PC-9 (cell line): ENCODE results near the gene NFS1. TPM values are rescaled to one million over a fixed set of nuclear protein-coding genes. Genes with fewer than 3 reads are reported as not detected.
A peak's percentile ranks its signal among the peaks of the same experiment; 100 is the strongest.

ENCODE experiments used
- BruUV-seq: library from RNA; stranded (reverse); fragments of 400-500 nt; replicated peaks from 2 replicates; lab custom pipeline; 2021; lab: Mats Ljungman, UMichigan
- CTCF ChIA-PET: fragments of 300-600 bp; sonication (Branson Sonifier 250); formaldehyde crosslinking; loops from one replicate; lab custom pipeline; 2022; ENCODE audit warnings: antibody characterized with exemption; lab: Charles Lee
- POLR2A ChIA-PET: fragments of 300-600 bp; sonication (Branson Sonifier 250); formaldehyde crosslinking; loops from one replicate; lab custom pipeline; 2022; ENCODE audit warnings: antibody characterized with exemption; ENCODE audit not compliant: unreplicated experiment; lab: Charles Lee
- DNase-seq, 2 experiments: peaks; one replicate each; pipeline versions ENCODE4 v3.0.0 to v3.0.0-alpha.2; 2015 to 2022; ENCODE audit warnings: mixed read lengths in 1 of 2
- H2AFZ ChIP-seq: fragments of 200-600 bp; sonication (generic); 2 replicates; pipeline ENCODE4 v1.8.1; 2017; ENCODE audit warnings: antibody characterized with exemption
- H3F3A ChIP-seq: fragments of 200-600 bp; sonication (generic); 2 replicates; pipeline ENCODE4 v1.8.1; 2017; ENCODE audit warnings: antibody characterized with exemption, mild to moderate bottlenecking, low read depth; ENCODE audit not compliant: insufficient read depth
- H3K27ac ChIP-seq: fragments of 200-600 bp; sonication (generic); 2 replicates; pipeline ENCODE4 v1.6.1; 2016; ENCODE audit warnings: mixed run types
- H3K27me3 ChIP-seq: fragments of 200-600 bp; sonication (generic); 2 replicates; pipeline ENCODE4 v1.6.1; 2016; ENCODE audit warnings: low read depth, mixed run types; ENCODE audit not compliant: insufficient read depth
- H3K36me3 ChIP-seq: fragments of 200-600 bp; sonication (generic); 2 replicates; pipeline ENCODE4 v1.6.1; 2016; ENCODE audit warnings: low read depth, mixed run types
- H3K4me1 ChIP-seq: fragments of 200-600 bp; sonication (generic); replicated peaks from 2 replicates; pipeline ENCODE4 v1.6.1; 2016; ENCODE audit warnings: mixed run types; ENCODE audit not compliant: insufficient read depth
- H3K4me2 ChIP-seq: fragments of 200-600 bp; sonication (generic); 2 replicates; pipeline ENCODE4 v1.6.1; 2017; ENCODE audit warnings: mixed run types
- H3K4me3 ChIP-seq: fragments of 200-600 bp; sonication (generic); 2 replicates; pipeline ENCODE4 v1.6.1; 2016; ENCODE audit warnings: mixed run types
- H3K79me2 ChIP-seq: fragments of 200-600 bp; sonication (generic); 2 replicates; pipeline ENCODE4 v1.6.1; 2017; ENCODE audit warnings: low read depth, mixed run types
- H3K9me2 ChIP-seq: fragments of 200-600 bp; sonication (generic); 2 replicates; pipeline ENCODE4 v1.8.1; 2017; ENCODE audit warnings: mild to moderate bottlenecking; ENCODE audit not compliant: insufficient read depth
- H3K9me3 ChIP-seq: fragments of 200-600 bp; sonication (generic); 2 replicates; pipeline ENCODE4 v1.8.1; 2016; ENCODE audit warnings: low read depth; ENCODE audit not compliant: insufficient read depth
- H4K20me1 ChIP-seq: fragments of 200-600 bp; sonication (generic); 2 replicates; pipeline ENCODE4 v1.8.1; 2017; ENCODE audit not compliant: insufficient read depth
- CTCF ChIP-seq: fragments of 200-600 bp; sonication (generic); conservative IDR thresholded peaks from 2 replicates; pipeline ENCODE4 v1.6.1; 2017; ENCODE audit warnings: mixed run types, antibody characterized with exemption, mild to moderate bottlenecking, moderate library complexity
- EZH2 ChIP-seq: fragments of 200-600 bp; sonication (generic); IDR thresholded peaks from 2 replicates; pipeline ENCODE4 v1.8.0; 2017; ENCODE audit warnings: antibody characterized with exemption, low read depth
- intact Hi-C: fragments of 100-400 bp; cut with micrococcal nuclease; formaldehyde crosslinking; loops from one replicate; pipeline ENCODE4 v1.10.0; 2022; ENCODE audit not compliant: unreplicated experiment
- total RNA-seq: library from RNA; stranded (reverse); gene quantifications from 2 replicates; pipeline ENCODE4 v1.2.3, GENCODE V29; 2021

NFS1 gene
- total RNA-seq, 1 experiment from 2014 or later, result 65.0 TPM

GRCh38 chr20:35660122-35660937 is 38.8 kb downstream of the NFS1 start:
- BruUV-seq, result no TSS peak
- Histone ChIP-seq H3K4me1 (peaks cover 47% of the 10 kb centered on the region), H3K4me3 (peak overlapping the region; percentile 99; the same call in 1 of the 2 replicates), H2AFZ (no peak overlapping the region), H3K79me2 (peaks cover 94% of the 10 kb centered on the region), H3K4me2 (peak overlapping the region; percentile 87), H3K27me3 (no peaks in the 10 kb centered on the region), H3K27ac (0 out of 2 replicates have a peak overlapping the region, but pooled peaks have one; percentile 0), H3K36me3 (peaks cover 12% of the 10 kb centered on the region), H3F3A (peaks cover 9% of the 10 kb centered on the region), H3K9me3 (no peaks in the 10 kb centered on the region), H4K20me1 (peaks cover 86% of the 10 kb centered on the region), H3K9me2 (no peaks in the 10 kb centered on the region)
- no peak for TF ChIP-seq EZH2
- no peak for TF ChIP-seq CTCF
- CTCF ChIA-PET, result interaction anchor here (0.7 kb wide), 1 partner anchor 43 kb away, joined by 4 read pairs; no protein-coding TSS in a partner anchor
- POLR2A ChIA-PET, result interaction anchor here (0.5 kb wide), 1 partner anchor 81 kb away, joined by 7 read pairs; no protein-coding TSS in a partner anchor
- intact Hi-C loops, result loop anchor here (5.0 kb wide), 2 partner anchors 82 to 93 kb away; partner anchors contain the start of gene RBM39
- no peak for DNase-seq

GRCh38 chr20:35657271-35657670 is 41.9 kb downstream of the NFS1 start:
- no peak for DNase-seq
- Histone ChIP-seq H3K36me3 (peaks cover 33% of the 10 kb centered on the region), H3K79me2 (peaks cover 100% of the 10 kb centered on the region), H3K27ac (no peak overlapping the region), H3K9me2 (no peaks in the 10 kb centered on the region), H3K4me1 (peaks cover 36% of the 10 kb centered on the region), H3K9me3 (no peaks in the 10 kb centered on the region), H2AFZ (no peak overlapping the region), H3F3A (peaks cover 12% of the 10 kb centered on the region), H3K4me3 (no peak overlapping the region), H4K20me1 (peaks cover 97% of the 10 kb centered on the region), H3K27me3 (no peaks in the 10 kb centered on the region), H3K4me2 (no peak overlapping the region)
- ChIA-PET CTCF (no interaction called here), POLR2A (no interaction called here)
- TF ChIP-seq EZH2, result no peak
- no peak for TF ChIP-seq CTCF
- intact Hi-C loops, result no loop called here
- BruUV-seq, result no TSS peak

GRCh38 chr20:35654415-35654814 is 44.7 kb downstream of the NFS1 start:
- H3K9me3 ChIP-seq, result no peaks in the 10 kb centered on the region
- no peak for DNase-seq
- TF ChIP-seq EZH2 (no peak), CTCF (no peak)
- H3K36me3 ChIP-seq, result peaks cover 51% of the 10 kb centered on the region
- H3K27me3 ChIP-seq, result no peaks in the 10 kb centered on the region
- H3K27ac ChIP-seq, result no peak overlapping the region
- no peak overlapping the region for H3K4me3 ChIP-seq
- 0 out of 2 replicates have a peak, but pooled peaks cover 8% of the 10 kb centered on the region for H3K4me1 ChIP-seq
- H4K20me1 ChIP-seq, result peaks cover 95% of the 10 kb centered on the region
- intact Hi-C loops, result no loop called here
- H3K4me2 ChIP-seq, result no peak overlapping the region
- BruUV-seq, result no TSS peak
- ChIA-PET POLR2A (no interaction called here), CTCF (no interaction called here)
- H3F3A ChIP-seq, result peaks cover 17% of the 10 kb centered on the region
- no peak overlapping the region for H2AFZ ChIP-seq
- peaks cover 100% of the 10 kb centered on the region for H3K79me2 ChIP-seq
- H3K9me2 ChIP-seq, result no peaks in the 10 kb centered on the region
